Activated T-cell treated with anti-CD3 and anti-CD28 coated beads for 4 hours (primary cell): ENCODE measurements around the gene CNTNAP5.

Experiments
- DNase-seq: peaks from one replicate; pipeline ENCODE4 v3.0.0-alpha.2; 2020

Gene CNTNAP5

GRCh38 chr2:124272261-124272841, 247.3 kb downstream of the CNTNAP5 start:
- DNase-seq, result no peak

GRCh38 chr2:124281541-124281940, 256.5 kb downstream of the CNTNAP5 start:
- no peak for DNase-seq

GRCh38 chr2:124283096-124283495, 258.0 kb downstream of the CNTNAP5 start:
- no peak for DNase-seq

- no peak for DNase-seq
Measured at GRCh38 chr2:124286089-124286783, 261.1 kb downstream of the CNTNAP5 start.

GRCh38 chr2:124289060-124289459, 264.0 kb downstream of the CNTNAP5 start:
- DNase-seq, result no peak

GRCh38 chr2:124289615-124290014, 264.5 kb downstream of the CNTNAP5 start:
- DNase-seq, result no peak

GRCh38 chr2:124296470-124296869, 271.4 kb downstream of the CNTNAP5 start:
- DNase-seq, result no peak

GRCh38 chr2:124301915-124302314, 276.8 kb downstream of the CNTNAP5 start:
- DNase-seq, result no peak

GRCh38 chr2:124308319-124309062, 283.4 kb downstream of the CNTNAP5 start:
- DNase-seq, result no peak

- no peak for DNase-seq
Measured at GRCh38 chr2:124309563-124310138, 284.6 kb downstream of the CNTNAP5 start.

- no peak for DNase-seq
Measured at GRCh38 chr2:124310671-124311070, 285.6 kb downstream of the CNTNAP5 start.

GRCh38 chr2:124314084-124314483, 289.0 kb downstream of the CNTNAP5 start:
- DNase-seq, result no peak

- no peak for DNase-seq
Measured at GRCh38 chr2:124315221-124315880, 290.3 kb downstream of the CNTNAP5 start.

- DNase-seq, result no peak
Measured at GRCh38 chr2:124316133-124316532, 291.0 kb downstream of the CNTNAP5 start.

- no peak for DNase-seq
Measured at GRCh38 chr2:124316881-124317605, 292.0 kb downstream of the CNTNAP5 start.

- no peak for DNase-seq
Measured at GRCh38 chr2:124317628-124318027, 292.5 kb downstream of the CNTNAP5 start.

- no peak for DNase-seq
Measured at GRCh38 chr2:124318913-124319312, 293.8 kb downstream of the CNTNAP5 start.

- no peak for DNase-seq
Measured at GRCh38 chr2:124319577-124319976, 294.5 kb downstream of the CNTNAP5 start.

- DNase-seq, result no peak
Measured at GRCh38 chr2:124320051-124320688, 295.1 kb downstream of the CNTNAP5 start.

- DNase-seq, result no peak
Measured at GRCh38 chr2:124323321-124323720, 298.2 kb downstream of the CNTNAP5 start.

GRCh38 chr2:124325667-124326440, 300.8 kb downstream of the CNTNAP5 start:
- DNase-seq, result no peak
